ENCODE measurements around the gene CD47. TPM values are rescaled to one million over a fixed set of nuclear protein-coding genes. Genes with fewer than 3 reads are reported as not detected.

CD47 gene
- total and polyA plus RNA-seq, 2 of the 13 experiments (the other 11 are each of a cell fraction or from before 2014, with no cell fraction given) = 3.3 to 6.5 TPM

GRCh38 chr3:108131475-108132134, 40.8 kb upstream of the CD47 start (continued):
- TF ChIP-seq DRAP1 (CRISPR knock-in tag; IDR thresholded peaks at IDR 0.05) (no peak), GLI4 (CRISPR knock-in tag; IDR thresholded peaks at IDR 0.05; ENCODE audit: borderline replicate concordance) (no peak), ZNF775 (CRISPR knock-in tag; IDR thresholded peaks at IDR 0.05; ENCODE audit: borderline replicate concordance) (no peak), ZNF264 (CRISPR knock-in tag; IDR thresholded peaks at IDR 0.05) (no peak), PAF1 (CRISPR knock-in tag; IDR thresholded peaks at IDR 0.05) (no peak), SRSF4 (IDR thresholded peaks at IDR 0.05; ENCODE audit: low read depth, low read length, poor library complexity, severe bottlenecking) (no peak), SOX6 (IDR thresholded peaks at IDR 0.05) (no peak), SOX6 (CRISPR knock-in tag; IDR thresholded peaks at IDR 0.05) (no peak)
- TF ChIP-seq, protein P1, sequence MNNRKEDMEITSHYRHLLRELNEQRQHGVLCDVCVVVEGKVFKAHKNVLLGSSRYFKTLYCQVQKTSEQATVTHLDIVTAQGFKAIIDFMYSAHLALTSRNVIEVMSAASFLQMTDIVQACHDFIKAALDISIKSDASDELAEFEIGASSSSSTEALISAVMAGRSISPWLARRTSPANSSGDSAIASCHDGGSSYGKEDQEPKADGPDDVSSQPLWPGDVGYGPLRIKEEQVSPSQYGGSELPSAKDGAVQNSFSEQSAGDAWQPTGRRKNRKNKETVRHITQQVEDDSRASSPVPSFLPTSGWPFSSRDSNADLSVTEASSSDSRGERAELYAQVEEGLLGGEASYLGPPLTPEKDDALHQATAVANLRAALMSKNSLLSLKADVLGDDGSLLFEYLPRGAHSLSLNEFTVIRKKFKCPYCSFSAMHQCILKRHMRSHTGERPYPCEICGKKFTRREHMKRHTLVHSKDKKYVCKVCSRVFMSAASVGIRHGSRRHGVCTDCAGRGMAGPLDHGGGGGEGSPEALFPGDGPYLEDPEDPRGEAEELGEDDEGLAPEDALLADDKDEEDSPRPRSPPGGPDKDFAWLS (CRISPR knock-in tag; IDR thresholded peaks at IDR 0.05; ENCODE audit: borderline replicate concordance) = no peak

- in situ Hi-C loops (cut with HindIII; ENCODE audit: extremely low pct_ligation_motif_present, low pct_unique_long_range_greater_than_20kb) = no loop called here
- no peaks in the 10 kb centered on the region for H3K9me3 ChIP-seq (ENCODE audit: low read length)
- FAIRE-seq (no peak), ATAC-seq (no peak), DNase-seq (ENCODE audit: low spot score) (no peak)
- intact Hi-C loops (cut with micrococcal nuclease; ENCODE audit: unreplicated experiment) = no loop called here
- H4K20me1 ChIP-seq (ENCODE audit: insufficient read depth, low read length) = no peaks in the 10 kb centered on the region
- ChIA-PET CTCF (ENCODE audit: low intra/inter-chr PET ratio, low total read pairs) (no interaction called here), POLR2A (no interaction called here)
- no peak overlapping the region for H3K27ac ChIP-seq (ENCODE audit: extremely low read length, insufficient read depth, low read length)
- no peak overlapping the region for H3K4me3 ChIP-seq (replicated peaks in 1 of 3; ENCODE audit: insufficient read depth in 1 of 3, low read depth in 2 of 3, low read length in 3 of 3)
- no peak overlapping the region for H3K4me2 ChIP-seq (ENCODE audit: low read depth, low read length)
- no peak overlapping the region for H3K9ac ChIP-seq (ENCODE audit: insufficient read depth, low read depth, low read length)
- BruUV-seq (replicated peaks) = no TSS peak
- H2AFZ ChIP-seq (ENCODE audit: low read length) = no peak overlapping the region
- no peaks in the 10 kb centered on the region; a peak in 2 of 5 replicates for H3K27me3 ChIP-seq (ENCODE audit: control insufficient read depth in 1 of 2, insufficient read depth in 2 of 2, low read length in 2 of 2)
- H3K36me3 ChIP-seq (replicated peaks in 1 of 2; ENCODE audit: control insufficient read depth in 1 of 2, insufficient read depth in 2 of 2, low read length in 2 of 2) = no peaks in the 10 kb centered on the region
- no peaks in the 10 kb centered on the region for H3K4me1 ChIP-seq (ENCODE audit: insufficient read depth, low read length)
- no peaks in the 10 kb centered on the region for H3K79me2 ChIP-seq (ENCODE audit: insufficient read depth, low read length)
- TF ChIP-seq, protein P2, sequence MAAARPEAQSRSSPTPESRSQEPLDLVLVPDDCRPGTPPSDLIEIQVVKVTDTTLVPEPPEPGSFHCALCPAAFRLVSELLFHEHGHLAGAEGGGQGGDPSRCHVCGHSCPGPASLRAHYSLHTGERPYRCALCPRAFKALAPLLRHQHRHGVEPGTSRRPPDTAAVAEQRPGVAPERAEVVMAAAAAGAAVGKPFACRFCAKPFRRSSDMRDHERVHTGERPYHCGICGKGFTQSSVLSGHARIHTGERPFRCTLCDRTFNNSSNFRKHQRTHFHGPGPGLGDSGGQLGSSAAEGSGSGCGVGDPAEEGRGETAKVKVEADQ (CRISPR knock-in tag; IDR thresholded peaks at IDR 0.05; ENCODE audit: borderline replicate concordance) = no peak
- no peak for TF ChIP-seq ZNF567 (CRISPR knock-in tag; IDR thresholded peaks at IDR 0.05; ENCODE audit: borderline replicate concordance)
- TF ChIP-seq ZNF460 (CRISPR knock-in tag; IDR thresholded peaks at IDR 0.05; ENCODE audit: borderline replicate concordance) = no peak
- no peak for TF ChIP-seq LBX2 (CRISPR knock-in tag; IDR thresholded peaks at IDR 0.05; ENCODE audit: borderline replicate concordance)
- TF ChIP-seq ZNF543 (CRISPR knock-in tag; IDR thresholded peaks at IDR 0.05) = no peak
- TF ChIP-seq, protein P3, sequence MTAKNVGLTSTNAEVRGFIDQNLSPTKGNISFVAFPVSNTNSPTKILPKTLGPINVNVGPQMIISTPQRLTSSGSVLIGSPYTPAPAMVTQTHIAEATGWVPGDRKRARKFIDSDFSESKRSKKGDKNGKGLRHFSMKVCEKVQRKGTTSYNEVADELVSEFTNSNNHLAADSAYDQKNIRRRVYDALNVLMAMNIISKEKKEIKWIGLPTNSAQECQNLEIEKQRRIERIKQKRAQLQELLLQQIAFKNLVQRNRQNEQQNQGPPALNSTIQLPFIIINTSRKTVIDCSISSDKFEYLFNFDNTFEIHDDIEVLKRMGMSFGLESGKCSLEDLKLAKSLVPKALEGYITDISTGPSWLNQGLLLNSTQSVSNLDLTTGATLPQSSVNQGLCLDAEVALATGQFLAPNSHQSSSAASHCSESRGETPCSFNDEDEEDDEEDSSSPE (CRISPR knock-in tag; IDR thresholded peaks at IDR 0.05) = no peak
Observed at GRCh38 chr3:108130701-108131474, 40.1 kb upstream of the CD47 start.
